ENCODE results near the gene L3MBTL4.

Gene L3MBTL4

DNA sequence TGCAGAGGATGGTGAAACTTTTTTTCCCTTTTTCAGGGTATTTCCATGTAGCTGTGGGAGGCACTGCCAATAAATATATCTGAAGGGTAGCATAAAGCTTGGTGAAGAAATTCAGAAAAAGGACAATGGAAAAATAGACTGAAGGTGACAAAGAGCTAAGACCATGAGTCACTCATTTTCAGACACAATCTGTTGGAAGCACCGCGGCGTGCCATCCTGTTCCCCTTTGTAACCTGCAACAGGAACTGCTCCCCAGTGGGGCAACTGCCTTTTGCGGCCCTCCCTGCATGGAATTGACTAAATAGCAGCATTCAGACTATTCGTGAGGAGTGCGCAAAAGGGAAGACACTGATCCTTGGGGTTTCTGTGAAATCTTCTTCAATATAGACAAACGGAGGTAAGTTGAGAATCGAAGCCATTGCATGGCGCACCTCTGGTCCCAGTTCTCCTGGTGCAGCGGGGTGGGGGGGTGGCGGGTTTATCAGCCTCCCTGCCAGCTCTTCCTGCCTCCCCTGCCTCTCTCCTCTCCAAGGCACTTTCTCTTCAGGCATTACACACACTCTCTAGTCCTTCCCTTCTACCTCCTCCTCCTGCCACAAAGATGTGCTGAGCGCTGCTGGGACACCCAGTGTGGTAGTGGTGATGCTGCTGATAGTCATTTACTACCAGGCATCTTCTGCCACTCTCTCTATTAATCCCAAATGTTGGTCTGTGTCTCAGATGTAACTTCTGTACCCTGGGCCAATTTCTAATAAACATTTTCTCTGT, 393.2 kb downstream of the L3MBTL4 start:
- DNase-seq, result no peak

DNA sequence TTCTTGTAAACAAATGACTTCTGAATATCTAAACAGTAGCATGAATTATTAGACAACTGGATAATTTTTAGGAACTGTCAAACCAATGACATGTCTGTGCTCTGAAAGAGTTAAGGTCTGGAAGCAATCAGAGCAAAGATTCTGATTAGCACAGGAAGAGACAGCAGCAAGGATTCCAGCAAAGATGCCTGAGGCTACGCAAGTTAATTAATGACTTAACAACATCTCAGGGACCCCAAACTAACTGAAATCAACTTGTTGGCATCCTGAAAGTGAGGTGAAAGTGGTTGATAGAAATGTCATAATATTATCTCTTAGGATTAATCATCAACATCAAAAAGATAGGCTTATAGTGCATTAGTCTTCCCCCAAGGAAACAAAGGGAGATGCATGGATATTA, 396.0 kb downstream of the L3MBTL4 start:
- DNase-seq, result no peak

DNA sequence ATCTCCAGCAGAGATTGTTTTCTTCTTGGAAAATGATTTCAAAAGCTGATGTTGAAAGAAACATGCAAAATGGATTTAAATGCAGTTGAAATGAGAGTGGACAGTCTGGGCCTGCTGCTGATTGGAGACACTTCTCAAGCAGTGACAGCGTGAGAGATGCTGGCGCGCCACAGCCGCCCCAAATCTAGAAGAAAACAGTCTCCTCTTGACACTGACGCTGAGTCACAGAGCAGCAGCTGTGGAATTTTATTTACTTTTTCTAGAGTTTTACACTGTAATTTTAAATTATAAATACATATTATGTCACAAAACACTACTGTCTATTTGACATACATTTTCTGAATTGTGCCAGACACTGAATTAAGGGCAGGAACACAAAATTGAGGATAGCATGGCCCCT, 397.5 kb downstream of the L3MBTL4 start:
- no peak for DNase-seq

DNA sequence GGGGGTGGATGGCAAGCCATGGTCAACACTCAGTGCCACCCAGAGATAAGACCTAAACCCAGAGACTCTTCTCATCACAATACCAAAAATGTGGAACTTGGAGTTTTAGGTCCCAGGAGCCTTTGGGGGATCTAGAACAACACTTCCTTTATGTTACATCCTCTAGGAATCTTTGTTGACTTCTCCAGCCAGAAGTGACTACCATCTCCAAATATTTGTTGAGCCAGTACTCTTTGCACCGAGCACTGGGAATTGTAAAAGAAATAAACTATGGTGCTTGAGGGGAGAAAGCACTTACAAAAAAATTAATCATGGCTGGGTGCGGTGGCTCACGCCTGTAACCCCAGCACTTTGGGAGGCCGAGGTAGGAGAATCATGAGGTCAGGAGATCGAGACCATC, 399.3 kb downstream of the L3MBTL4 start:
- DNase-seq, result no peak

DNA sequence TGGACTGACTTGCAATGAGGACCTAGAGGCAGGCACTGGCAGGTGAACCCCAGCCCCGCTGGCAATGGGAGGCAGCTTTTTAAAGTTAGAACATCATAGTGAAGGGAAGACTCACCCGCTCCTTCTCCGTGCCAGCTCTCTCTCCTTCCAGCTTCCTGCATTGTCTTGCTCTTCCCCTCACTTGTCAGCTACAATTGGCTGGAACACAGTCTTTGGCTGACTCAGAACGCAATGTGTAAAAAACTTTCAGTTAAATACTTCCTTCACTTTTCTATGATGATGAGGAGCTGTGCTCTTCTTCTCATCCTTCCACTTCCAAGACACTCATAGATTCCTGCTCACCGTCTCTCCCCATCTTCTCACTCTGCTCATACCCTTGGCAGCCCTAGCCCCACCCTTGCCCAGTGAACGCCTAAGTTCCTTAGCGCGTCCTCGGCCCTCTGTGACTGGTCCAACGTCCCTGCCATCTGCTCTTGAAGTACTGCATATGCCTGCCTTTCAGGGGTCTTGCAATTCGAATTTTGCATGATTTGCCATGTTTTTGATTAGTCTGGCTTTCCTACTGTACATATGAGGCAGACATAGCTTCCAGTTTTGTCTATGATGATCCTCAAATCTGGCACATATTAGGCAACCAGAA, 401.4 kb downstream of the L3MBTL4 start:
- DNase-seq, result no peak

DNA sequence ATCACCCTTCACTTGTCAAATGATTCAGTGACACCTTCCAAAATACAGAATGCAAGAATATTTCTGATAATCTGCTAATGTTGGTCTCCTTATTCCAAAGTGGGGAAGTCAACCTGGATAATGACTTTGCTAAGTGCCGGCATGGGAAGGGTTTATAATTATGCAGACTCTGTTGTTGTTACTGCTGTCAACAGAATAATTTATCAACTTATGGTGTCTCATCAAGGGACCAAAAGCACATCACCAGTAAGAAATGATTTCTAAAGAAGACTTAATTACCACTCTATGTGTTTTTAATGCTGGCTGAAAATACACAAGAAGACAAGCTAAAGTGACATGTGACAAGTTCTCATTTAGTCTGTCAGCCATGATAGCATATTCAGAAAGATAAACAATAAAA, 403.8 kb downstream of the L3MBTL4 start:
- no peak for DNase-seq

DNA sequence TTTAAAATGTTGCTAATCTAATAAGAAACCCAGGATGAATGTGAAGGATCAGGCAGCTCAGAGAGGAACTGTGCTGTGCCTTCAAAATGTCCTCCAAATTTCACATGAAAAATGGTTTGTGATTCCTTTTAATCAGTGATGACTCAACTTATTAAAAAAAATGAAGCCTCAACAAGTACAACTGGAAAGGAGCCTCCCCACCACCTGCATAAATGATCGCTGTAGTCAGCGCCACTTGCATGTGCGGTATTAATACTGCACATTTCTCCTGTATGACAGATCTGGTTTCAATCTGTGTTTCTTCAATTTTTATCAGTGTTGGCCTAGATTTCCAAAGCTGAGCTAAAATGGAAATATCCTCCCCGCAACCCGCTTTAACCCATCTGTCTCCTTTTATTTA, 404.4 kb downstream of the L3MBTL4 start:
- no peak for DNase-seq

DNA sequence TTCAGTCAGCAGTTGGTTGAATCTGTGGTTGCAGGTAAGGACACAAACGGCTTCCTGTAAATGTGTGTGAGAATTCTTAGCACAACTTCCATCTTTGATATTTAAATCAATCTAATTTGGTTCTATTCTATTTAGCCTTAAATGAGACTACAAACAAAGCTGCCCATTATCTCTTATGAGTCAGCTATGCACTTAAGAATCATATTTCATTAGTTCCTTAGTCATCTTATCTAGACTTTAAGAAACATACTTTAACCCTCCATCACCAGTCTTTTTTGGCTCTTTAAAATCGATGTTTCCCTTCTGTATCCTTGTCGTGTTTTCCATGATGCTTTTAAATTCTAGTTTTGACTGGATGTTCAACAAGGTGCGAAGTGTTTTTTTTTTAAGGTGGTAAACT, 405.0 kb downstream of the L3MBTL4 start:
- DNase-seq, result no peak

DNA sequence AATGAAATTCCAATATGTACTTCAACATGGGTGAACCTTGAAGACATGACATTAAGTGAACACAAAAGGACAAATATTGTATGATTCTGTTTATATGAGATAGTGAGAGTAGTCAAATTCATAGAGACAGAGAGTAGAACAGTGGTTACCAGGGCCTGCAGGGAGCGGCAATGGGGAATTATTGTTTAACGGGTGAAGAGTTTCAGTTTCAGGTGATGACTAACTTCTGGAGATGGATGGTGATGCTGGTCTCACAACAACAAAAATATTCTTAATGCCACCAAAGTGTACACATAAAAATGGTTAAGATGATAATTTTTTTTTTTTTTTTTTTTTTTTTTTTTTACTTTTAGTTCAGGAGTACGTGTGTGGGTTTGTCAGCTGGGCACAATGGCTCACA, 410.0 kb downstream of the L3MBTL4 start:
- DNase-seq, result no peak

DNA sequence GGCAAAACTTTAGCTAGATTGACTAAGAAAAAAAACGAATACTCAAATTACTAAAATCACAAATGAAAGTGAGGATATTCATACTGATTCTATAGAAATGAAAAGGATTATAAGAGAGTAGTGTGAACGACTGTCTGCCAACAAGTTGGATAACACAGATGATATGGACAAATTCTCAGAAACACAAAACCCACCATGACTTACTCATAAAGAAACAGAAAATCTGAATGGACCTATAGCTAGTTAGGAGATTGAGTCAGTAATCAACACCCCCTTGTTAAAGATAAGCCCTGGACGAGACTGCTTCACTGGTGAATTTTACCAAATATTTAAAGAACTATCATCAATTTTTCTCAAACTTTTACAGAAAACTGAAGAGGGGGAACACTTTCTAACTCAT, 410.6 kb downstream of the L3MBTL4 start:
- DNase-seq, result no peak

DNA sequence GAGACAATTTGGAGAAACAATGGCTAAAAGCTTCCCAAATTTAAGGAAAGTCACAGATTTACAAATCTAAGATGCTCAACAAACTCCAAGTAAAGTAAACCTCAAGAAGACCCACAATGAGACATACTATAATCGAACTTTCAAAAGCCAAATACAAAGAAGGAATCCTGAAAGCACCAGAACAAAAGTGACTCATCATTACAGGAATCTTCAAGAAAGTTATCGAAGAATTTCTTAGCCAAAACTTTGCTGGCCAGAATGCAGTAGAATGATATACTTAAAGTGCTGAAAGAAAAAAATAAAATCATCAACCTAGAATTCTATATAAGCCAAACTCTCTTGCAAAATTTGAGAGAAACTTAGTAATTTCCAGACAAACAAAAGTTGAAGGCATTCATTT, 412.8 kb downstream of the L3MBTL4 start:
- DNase-seq, result no peak

DNA sequence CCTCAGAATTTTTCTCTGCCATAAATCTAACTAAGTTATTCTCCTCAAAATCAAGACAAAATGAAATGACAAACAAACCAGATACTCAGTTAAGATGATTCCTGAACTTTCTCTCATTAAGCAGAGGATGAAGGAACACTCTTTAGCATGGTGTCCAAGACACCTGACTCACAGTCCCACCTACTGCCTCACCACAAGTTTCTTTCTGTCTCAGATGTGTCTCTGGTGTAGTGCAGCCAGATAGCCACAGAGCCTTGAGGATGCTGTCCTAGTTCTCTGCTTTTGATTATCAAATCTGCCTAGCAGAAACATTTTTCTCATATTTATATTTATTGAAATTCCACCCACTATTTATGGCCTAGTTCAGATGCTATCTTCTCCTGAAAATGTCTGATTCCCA, 415.8 kb downstream of the L3MBTL4 start:
- DNase-seq, result no peak

DNA sequence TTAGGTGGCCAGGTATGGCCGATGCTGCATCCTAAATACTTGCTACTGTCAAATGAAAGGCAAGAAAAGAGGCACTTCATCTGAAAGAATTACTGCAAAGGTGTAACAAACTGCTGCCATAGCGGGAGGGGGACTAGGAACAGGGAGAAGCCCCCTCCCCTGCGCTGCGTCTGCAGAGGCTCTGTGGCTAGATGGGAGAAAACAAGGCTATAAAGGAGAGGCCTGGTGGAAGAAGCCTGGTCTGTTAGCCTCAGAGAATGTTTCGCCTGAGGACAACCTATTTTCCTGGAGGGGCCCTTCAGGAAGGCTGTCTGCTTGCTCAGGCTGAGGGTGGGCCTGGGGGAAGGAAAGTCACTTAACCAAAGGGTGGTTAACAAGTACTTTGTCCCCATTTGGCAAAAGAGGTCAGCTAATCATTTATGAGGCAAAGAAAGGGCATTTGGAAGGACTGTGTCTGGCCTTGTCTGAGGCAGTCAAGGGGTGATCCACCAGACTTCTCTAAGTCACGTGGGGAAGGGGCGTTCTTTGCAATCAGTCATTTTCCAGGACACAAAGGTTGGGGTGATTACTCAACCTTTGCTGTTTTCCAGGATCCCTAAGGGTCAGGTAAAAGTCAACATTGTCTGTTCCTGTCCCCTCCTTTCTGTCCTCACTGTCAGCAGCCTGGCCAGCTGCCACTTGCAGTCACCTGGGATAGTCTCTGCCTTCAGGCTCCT, 416.4 kb downstream of the L3MBTL4 start:
- DNase-seq, result no peak

DNA sequence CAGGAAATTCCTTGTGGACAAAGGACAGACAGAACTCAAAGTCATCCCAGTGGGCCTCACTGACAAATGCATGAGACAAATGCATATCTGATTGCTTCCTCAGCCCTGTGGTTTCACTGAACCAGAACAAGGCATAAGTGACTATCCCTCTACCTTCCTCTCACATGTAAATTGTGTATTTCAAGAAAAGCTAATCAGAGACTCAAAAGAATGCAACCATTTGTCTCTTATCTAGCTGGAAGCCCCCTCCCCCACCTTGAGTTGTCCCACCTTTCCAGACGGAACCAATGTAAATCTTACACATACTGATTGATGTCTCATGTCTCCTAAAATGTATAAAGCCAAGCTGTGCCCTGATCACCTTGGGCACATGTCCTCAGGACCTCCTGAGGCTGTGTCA, 417.4 kb downstream of the L3MBTL4 start:
- DNase-seq, result no peak

DNA sequence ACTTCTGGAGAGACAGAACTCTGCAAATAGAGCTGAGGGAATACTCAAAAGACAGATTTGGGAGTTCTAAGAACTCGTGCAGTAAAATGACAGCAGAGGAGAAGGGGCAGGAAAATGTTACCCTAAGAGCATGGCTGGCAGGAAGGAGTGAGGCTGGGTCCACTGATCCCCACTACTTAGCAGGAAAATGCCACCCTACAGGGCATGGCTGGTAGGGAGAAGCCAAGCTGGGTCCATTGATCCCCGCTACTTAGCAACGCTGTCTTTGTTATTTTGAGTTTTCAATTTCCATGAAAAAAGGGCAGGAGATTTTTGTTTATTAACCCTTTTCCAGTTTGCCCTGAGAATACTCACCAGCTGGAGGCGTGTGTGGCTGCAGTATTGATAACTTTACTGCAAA, 419.1 kb downstream of the L3MBTL4 start:
- DNase-seq, result no peak

DNA sequence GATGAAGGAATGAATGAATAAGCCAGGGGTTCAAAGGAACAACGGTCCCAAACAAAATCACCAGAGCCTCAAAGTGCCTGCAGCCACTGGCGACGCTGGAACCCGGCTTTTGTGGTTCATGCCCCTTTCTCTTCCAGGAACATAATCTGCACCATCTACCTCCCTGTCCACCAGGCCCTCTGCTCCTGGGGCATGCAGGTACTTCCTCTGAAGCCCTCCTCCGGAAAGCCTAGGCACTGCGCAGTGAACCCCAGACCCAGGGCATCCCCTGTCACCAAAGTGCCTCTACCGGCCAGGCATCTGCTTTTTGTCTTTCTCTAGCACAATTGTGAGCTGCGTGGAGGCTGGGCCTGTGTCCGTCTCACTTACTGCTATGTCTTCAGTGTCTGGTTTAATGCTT, 420.8 kb downstream of the L3MBTL4 start:
- DNase-seq, result no peak

DNA sequence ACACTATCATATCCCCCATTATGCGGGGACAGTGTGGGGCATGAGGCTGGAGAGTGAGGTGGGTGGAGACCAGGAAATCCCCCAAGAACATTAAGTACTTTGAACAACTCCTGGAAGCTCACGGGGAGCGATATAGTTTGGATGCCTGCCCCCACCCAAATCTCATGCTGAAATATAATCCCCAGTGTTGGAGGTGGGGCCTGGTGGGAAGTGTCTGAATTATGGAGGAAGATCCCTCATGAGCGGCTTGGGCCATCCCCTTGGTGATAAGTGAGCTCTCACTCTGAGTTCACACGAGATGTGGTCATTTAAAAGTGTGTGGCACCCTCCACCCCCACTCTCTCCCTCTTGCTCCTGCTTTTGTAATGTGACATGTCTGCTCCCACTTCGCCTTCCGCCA, 422.3 kb downstream of the L3MBTL4 start:
- DNase-seq, result no peak

DNA sequence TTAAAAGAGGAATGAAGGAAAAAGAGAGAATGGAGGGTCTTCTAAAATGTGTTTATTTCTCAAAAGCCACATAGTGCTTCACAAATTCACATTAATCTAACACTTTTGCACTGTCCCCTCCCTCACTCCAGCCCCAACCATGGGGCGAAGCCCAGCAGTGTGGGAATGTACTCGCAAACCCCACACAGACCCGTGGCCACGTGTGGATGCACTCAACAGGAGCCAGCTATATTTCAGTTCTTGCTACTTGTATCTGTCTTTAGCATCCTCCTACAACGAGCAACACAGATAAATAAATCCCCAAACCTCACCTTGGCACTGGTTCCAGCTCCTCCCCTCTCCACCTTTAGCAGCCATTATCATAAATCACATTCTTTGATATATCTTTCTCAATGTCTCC, 427.5 kb downstream of the L3MBTL4 start:
- no peak for DNase-seq

DNA sequence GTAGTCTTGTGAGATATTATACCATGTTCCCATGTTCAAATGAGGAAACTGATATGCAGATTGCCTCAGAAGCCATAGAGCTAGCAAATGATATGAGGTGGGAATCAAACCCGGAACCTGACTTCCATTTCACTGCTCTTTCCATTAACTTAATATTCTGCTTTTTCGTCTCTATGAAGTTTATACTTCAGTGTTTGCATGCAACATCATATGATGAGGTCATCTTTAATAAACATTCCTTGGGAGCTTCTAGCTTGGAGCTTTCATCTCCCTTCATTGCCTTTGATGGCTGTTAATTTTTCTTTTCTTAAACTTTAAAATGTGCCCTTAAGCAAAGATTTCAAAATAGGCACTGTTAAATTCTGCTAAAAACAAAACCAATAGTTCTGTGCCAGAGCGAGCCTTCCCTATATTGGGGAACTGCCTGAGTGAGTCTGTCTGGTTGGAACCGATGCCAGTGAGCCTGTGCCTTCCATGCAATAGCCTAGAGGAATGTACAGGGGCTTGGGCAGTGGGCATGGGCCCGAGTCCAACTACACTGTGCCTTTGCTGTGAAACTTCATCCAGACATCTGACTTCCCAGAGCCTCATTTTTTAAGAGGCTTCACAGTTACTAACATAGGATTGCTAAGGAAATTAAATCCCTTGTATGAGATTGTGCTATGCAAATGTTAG, 428.3 kb downstream of the L3MBTL4 start:
- no peak for DNase-seq

DNA sequence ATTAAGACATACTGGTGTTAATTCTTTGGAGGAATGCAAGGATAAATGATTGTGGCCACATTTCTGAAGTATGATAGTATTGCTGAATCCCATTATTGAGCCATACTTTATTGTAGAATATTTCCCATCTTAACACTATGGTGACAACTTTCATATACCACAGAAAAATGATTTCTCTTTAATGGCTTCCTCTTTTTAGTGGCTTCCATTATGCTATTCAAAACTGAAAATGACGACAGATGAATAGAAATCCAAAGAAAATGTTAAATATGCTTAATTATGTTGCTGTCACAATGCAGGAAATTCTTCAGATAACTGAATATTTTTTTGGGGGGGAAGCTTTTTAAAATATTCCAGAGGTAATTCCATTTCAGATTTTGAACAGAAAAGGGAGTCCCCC, 430.5 kb downstream of the L3MBTL4 start:
- DNase-seq, result no peak

DNA sequence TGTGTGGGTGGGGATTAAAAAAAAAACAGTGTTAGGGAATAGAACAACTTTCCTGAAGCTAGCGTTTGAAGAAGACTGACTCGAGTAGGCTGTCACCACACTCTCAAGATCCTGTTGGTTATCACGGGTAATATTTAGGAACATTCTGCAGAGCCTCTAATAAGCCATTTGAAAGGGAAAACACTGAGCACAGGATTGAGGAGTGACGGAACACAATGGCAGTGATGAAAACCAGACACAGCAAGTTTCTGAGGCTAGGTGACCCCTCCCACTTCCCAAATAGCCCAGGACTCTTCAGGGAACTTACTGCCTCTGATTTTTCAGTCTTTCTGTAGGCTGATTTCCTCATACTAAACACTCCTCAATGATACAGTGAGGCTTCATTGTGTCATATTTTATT, 431.2 kb downstream of the L3MBTL4 start:
- no peak for DNase-seq

DNA sequence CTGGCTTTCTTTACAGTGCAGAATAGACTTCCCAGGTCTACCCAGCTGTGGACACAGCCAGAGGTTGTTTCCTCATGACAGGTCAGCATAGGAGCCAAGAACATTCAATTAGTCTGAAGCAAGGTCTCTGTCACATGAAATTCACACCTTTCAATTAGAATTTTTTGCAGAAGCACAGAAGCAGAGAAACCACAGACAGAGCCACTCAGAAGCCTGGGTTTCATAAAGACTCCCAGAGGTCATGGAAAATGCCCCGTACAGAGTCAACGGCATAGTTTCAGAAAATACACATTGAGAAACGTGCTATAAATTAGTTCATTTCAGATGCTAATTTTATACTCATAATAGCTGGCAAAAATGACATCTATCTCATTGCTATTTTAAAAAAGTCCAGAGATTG, 432.4 kb downstream of the L3MBTL4 start:
- DNase-seq, result no peak

DNA sequence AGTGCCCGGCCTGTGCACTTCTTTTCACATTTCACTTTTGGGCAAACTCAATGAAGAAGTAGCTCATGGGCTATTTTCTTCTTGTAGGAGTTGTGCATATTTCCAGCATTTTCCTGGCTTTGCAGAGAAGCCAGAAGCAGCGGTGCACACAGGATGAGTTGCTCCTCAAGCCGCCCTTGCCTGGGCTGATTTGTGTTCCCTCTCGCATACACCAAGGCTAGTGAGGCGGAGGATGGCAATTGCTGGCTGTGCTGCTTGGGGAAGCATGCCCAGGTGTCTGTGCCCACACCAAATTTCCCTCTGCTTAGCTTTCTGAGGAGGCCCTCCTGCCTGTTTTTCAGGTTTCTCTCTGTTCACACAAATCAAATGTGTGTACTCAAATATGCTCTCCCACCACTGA, 434.0 kb downstream of the L3MBTL4 start:
- DNase-seq, result no peak

DNA sequence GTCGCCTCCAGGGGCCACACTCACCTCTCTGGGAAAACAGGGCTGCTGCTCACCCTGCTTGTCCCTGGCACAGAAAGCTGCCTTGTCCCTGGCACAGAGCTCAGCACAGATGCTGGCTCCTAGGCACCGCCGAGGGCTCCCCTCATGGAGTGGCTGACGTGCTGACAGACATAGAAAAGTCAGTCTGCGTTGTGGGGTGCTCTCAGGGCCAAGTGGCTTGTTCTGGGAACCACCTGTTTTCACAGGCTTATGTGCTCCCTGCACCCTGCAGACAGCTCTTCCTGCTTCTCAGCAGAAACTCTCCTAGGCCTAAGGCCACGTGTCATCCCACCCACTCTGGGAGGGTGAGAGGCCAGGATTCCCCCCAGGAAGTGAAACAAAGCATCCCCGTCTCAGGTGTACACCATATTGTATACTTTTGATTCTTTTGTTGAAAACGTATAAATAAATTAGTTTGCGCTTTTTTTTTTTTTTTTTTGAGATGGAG, 434.7 kb downstream of the L3MBTL4 start:
- no peak for DNase-seq

All from amniotic stem cell (primary cell).